HG03442 (cell line): ENCODE measurements around the gene KRT10.
"Not testable (repeated sequence)": the region's sequence is repeated elsewhere in the genome, so short reads cannot be mapped to it uniquely, and the experiment has no call there.

ENCODE experiments used
- ATAC-seq: cut with Tn5 transposase; IDR thresholded peaks from one replicate; pipeline ENCODE4 v1.9.1; 2021; ENCODE audit warnings: mild to moderate bottlenecking, moderate library complexity; ENCODE audit not compliant: unreplicated experiment

The KRT10 gene

DNA sequence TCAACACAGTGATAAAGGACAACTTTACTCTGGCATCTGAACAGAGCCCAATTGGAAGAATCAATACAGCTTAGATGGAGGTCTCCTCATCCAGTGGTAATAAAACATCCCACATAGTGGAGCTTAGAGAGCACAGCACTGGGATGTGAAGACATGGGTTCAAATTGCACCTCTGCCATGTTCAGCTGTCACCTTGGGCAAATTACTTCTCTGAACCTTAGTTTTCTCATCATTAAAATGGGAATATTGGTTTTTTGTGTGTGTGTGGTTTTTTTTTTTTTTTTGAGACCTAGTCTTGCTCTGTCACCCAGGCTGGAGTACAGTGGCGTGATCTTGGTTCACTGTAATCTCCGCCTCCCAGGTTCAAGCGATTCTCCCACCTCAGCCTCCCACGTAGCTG, 13.6 kb upstream of the KRT10 start:
- ATAC-seq: no peak

DNA sequence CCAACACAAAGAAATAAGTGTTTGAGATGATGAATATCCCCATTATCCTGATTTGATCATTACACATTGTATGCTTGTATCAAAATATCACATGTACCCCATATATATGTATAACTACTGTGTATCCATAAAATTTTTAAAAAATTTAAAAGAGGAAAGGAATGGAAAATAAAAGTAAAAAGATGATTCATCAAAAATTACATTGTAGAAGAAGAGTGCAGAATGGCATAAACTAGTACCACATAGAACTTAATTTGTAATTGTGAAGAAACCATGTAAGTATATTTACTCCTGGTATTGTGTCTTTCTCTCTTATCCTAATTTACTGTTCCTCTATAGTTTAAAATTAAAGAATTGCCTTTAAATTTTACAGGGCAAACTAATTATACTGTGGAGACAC, 11.5 kb upstream of the KRT10 start:
- ATAC-seq: no peak

DNA sequence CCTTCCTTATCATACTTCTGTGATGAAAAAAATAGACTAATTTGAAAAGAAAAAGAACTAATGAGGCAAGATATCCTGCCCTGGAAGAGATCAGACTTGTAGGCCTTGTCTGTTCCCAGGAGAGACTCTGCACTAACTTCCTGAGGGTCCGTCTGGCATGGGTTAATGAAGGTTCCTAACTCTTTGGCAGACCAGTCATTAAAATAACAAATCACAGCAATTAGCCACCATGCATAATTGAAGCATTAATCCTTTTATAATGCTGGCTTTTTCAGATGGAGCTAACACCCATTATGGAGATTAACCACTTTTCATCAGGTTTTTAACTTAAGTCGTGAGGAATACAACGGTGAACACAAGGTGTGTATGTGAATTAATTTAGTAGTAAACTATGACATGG, 10.4 kb upstream of the KRT10 start:
- no peak for ATAC-seq

DNA sequence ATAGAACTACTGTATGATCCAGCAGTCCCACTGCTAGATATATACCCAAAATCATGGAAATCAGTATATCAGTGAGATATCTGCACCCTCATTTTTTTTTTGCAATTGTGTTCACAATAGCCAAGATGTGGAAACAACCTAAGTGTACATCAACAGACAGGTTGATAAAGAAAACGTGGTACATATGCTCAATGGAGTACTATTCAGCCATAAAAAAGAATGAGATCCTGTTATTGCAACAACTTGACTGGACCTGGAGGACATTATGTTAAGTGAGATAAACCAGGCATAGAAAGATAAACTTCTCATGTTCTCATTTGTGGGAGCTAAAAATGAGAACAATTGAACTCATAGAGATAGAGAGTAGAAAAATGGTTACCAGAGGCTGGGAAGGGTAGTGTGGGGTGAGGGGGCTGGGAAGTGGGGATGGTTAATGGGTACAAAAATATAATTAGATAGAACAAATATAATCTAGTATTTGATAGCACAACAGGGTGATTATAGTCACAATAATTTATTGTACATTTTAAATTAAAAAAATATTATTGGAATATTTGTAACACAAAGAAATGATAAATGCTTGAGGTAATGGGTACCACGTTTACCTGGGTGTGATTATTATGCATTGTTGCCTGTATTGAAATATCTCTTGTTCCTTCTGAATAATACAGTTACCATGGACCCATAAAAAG, 7.8 kb upstream of the KRT10 start:
- ATAC-seq: no peak

DNA sequence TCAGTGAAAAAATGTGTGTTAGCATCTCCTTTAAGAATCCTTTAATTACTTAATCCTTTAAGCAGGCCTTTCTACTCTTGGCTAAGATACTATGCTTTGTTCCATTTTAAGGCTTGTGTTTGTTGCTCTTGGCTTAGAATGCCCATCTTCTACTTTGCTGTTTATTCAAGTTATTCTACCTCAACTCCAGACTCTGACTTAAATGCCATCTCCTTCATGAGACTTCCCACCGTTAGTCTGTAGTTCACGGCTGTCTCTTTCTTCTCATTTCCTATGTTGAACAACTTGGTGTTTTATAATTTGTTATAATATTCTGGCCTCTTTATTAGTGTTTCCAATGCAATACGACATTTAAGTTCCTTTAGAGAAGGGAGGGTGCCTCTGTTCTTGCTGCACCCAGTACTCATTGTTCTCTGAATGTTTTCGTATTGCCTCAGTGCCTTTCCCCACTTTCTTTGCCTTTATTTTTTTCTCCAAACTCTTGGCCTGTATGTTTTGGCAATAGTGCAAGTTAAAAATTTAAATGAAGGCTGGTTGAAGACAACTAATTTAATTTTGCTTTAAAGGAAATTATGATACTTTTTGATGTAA, 6.1 kb upstream of the KRT10 start:
- ATAC-seq: no peak

DNA sequence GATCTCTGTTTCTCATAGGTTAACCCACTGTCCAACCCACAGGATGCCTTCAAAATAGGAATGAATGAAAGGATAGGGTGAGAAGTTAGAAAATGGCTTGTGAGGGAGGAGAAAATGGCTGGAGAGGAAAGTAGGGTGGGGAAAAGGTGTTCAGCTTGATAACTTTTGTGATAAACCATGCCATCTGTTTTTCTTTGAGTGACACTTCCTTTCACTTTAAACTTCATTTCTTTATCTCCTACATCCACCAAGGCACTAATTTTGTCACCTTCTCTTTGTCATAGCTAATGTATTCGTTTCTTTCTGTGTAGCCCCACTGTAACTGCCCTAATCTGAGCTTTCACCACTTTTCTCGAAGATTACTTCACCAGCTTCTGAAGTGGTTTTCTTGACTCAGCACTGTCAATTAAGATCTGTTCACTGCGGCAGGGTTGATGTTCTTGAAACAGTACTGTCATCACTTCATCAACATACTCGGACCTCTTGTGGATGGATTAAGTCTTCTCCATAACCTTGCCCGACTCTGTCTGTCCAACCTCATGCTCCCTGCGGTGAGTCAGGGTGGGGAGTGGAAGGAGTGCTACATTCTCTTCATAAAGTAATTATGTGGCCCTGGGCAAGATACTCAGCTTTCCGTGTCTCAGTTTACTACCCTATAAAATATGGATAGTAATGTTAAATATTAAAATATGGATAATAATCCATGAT, 5.5 kb upstream of the KRT10 start:
- no peak for ATAC-seq

DNA sequence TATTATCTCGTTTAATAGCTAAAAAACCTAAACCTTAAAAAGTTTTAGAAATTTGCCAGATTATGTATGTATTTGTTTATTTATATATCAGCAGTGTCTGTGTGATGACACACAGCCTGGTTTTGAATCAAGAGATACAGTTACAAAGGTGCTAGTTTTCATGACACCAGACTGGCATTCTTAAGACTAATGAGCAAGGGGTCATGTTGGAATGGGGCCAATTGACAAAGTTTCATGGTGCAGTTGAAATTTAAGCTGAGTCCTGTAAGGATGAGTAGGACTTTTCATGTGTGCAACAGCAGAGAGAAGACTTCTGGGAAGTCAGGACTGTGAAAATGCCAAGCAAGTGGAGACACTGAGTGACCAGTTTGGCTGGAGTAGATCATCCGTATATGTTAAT, 3.2 kb upstream of the KRT10 start:
- no peak for ATAC-seq

DNA sequence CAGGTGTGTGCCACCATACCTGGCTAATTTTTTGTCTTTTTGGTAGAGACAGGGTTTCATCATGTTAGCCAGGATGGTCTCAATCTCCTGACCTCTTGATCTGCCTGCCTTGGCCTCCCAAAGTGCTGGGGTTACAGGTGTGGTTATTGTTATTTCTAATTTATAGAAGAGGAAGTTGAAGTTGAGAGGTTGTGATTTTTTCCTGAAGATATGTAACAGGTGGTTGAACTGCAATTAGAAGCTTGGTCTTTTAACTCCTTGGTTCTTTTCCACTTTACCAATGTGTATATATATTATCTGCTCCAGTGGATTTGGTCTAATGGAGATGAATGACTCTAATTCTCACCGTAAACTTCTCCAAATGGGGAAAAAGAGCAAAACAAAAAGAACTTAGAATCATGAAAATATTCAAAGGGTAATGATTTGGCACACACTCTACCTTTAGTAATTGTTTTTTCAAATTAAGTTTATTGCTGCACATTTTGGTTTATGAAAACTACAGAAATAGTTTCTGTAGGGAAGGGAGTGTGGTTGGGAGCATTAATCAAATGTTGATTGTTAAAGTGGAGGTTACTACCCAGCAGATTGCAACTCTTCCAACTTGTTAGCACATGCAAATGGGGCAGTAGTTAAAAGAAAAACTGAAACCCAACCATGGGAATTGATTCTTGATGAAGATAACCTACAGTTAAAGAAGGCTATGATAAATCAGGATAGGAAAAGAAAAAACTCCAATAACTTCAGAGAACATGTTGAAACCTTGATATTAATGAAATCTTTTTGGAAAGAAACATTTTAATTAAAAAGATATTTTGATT, 1.8 kb upstream of the KRT10 start:
- no peak for ATAC-seq

DNA sequence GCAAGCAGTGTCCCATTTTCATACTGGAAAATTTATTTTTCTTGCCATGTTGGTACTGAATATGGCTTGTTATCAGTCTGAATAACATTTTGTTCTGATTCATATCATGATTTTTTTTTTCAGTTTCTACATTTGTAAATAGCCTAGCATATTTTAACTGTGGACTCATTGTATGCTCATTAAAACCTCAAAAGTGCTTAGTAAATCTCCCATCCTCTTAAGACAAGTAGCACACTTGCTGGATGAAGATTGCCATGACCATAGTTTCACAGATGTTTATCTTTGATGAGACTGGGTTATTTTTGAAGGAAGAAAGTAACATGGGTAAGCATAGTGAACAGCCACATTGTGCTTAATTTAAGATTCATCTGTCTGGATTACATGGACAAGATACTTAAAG, 878 bp downstream of the KRT10 start:
- ATAC-seq: no peak

DNA sequence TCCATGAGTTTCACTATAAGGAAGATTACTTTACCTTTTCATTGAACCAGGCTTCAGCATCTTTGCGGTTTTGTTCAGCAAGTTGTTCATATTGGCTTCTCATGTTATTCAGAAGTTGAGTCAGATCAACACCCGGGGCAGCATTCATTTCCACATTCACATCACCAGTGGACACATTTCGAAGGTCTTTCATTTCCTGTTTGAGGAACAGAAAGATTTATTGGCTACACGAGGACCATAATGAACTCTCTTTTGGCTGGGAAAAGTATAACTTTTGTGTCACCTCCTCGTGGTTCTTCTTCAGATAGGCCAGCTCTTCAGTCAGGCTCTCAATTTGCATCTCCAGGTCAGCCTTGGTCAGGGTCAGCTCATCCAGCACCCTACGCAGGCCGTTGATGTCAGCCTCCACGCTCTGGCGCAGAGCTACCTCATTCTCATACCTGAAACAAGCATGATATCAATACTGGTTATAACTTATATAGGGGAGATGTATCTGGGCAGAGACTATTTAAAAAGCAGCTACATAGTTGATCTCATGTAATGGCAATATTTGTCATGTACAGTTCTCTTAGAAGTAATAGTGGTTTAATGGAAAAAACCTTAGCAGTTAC, 2.1 kb downstream of the KRT10 start:
- no peak for ATAC-seq

DNA sequence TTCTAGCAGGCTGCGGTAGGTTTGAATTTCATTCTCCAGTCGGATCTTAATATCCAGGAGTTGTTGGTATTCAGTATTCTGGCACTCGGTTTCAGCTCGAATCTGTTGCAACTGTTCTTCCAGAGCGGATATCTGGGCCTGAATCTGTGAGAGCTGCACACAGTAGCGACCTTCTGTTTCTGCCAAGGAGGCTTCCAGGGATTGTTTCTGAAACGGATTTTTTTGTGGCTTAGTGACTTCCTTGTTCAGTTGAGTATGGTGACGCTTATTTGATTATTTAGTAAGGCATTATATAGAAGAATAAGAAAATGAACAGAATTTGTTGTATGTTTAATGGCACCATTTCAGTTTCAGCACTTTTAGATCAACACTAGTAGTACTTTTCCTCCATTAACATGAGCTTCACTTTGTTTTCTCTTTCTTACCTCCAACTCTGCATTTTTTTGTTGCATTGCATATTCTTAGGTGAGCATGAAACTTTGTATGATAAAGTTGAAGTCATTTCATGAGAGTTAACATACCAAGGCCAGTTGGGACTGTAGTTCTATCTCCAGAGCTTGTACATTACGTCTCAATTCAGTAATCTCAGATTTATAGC, 2.8 kb downstream of the KRT10 start:
- no peak for ATAC-seq

DNA sequence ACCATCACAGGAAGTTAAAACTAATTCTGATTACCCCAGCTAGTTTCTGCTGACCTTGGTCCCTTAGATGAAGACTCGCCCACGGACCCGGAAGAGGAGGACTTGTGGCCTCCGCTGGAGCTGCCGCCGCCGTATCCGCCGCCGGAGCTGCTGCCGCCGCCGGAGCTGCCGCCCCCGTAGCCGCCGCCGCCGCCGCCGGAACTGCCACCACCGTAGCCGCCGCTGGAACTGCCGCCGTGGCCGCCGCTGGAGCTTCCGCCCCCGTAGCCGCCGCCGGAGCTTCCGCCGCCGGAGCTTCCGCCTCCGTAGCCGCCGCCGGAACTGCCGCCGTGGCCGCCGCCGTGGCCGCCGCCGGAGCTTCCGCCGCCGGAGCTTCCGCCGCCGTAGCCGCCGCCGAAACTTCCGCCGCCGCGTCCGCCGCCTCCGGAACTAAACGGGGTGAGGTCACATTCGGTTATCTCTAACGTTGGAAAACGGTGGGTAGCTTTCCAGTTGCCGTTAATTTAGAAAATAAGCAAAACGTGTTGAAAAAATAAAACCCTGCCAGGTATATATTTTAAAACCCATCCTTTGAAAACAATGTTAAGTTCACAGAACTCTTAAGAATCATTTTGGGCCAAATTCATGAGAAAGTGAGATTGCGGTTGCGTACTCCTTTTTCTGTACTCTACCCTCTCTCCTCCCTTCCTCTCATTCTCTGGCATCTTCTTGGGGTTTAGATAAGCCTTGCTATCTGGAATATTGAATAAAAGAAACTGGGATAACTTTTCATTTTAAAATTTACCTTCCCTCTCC, 3.5 kb downstream of the KRT10 start:
- ATAC-seq: peak; percentile 77

DNA sequence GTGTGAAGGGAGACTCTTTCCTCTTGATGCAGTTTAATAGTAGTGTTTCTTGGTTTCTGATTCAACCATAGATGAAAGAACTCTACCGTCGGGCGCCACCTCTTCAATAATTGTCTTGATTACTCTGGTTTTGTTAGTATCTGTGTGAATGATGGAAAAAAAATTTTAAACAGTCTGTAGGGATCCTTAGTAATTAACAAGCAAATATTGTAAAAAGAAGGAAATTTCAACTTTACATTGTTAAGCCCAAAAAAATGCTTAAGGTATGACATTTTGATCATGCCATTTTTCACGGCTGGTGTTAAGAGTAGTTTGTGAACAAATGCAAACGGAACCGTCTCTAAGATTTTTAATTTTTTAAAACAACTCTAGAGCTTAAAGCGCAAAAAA, 4.1 kb downstream of the KRT10 start:
- no peak for ATAC-seq

DNA sequence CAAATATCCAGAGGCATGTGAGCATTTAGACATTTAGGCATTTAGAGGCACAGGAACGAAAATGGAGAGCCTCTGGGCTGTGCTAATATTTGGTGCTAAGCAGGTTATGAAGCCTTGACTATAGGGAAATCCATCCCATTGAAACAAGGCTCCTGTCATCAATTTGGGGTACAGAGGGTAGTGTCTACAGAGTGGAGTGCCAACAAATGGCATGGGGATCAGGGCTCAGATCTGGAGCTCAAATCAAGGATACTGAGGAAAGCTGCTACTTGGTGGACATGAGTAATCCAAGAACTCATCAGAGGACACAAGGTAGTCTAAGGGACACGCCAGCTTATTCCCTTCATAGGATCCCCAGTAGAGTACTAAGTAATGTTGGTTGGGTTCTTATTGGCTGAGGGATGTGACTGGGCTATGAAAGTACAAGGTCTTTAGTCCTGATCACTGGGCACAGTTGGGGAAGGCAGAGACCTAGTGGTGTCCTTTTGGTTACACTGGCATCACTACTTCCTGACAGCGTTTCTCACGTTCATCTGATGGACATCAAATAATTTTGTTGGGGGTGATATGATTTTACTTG, 5.2 kb downstream of the KRT10 start:
- ATAC-seq: no peak

DNA sequence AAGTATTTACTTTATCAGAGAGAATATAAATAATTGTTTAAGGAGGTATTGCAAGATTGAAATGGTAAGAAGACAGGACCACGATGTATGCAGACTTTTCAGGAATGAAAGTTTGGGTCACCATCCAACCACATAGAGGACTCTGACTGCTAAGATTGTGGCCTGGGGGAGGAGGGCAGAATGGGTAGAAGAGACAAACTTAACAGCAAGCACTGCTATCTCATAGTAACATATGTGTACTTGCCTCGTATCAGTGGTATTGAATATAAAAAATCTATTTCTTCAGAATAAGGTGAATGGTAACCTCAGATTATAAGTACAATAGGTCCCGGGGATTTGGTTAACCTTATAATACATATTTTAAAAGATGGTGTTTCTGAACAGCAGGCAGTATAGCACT, 5.8 kb downstream of the KRT10 start:
- no peak for ATAC-seq

DNA sequence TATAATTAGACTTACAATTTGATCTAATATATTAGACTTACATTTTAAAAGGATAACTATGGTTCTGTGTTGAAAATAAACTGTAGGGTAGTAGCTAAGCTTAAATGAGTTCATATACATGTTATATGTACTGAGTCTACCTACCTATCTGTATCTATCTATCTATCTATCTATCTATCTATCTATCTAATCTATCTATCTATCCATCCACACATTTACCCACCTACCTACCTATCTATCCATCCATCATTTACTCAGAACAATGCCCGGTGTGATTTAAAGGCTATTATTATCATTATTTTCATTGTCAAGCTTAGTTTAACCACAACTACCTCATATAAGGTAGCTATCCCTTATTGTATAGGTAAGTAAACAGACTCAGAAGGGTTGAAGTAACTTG, 7.0 kb downstream of the KRT10 start:
- ATAC-seq: no peak

DNA sequence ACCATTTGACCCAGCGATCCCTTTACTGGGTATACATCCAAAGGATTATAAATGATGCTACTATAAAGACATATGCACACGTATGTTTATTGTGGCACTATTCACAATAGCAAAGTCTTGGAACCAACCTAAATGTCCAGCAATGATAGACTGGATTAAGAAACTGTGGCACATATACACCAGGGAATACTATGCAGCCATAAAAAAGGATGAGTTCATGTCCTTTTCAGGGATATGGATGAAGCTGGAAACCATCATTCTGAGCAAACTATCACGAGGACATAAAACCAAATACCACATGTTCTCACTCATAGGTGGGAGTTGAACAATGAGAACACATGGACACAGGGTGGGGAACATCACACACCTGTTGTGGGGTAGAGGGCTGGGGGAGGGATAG, 7.8 kb downstream of the KRT10 start:
- not testable (repeated sequence) for ATAC-seq

DNA sequence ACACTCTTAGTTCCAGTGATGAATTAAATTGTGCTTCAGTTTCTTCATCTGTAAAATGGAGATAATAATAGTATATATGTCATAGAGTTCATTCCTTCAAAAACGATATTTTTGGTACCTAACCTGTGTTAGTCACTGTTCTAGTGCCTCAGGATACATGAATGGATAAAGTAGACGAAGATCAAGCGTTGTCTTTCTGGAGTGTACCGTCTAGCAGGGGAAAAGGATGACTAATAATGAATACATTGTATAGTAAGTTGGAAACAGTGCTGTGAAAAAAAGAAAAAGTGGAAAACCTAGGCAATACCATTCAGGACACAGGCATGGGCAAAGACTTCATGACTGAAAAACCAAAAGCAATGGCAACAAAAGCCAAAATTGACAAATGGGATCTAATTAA, 8.6 kb downstream of the KRT10 start:
- no peak for ATAC-seq

DNA sequence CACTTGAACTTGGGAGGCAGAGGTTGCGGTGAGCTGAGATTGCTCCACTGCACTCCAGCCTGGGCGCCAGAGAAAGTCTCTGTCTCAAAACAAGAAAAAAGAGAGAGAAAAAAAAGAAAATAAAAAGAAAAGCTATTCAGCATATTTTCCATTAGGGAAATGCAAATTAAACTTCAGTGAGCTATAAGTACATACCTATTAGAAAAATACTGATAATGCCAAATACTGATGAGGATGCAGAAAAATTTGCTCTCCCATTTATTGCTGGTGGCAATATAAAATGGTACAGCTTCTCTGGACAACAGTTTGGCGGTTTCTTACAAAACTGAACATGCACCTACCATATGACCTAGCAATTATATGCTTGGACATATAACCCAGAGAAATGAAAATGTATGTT, 9.8 kb downstream of the KRT10 start:
- ATAC-seq: no peak

DNA sequence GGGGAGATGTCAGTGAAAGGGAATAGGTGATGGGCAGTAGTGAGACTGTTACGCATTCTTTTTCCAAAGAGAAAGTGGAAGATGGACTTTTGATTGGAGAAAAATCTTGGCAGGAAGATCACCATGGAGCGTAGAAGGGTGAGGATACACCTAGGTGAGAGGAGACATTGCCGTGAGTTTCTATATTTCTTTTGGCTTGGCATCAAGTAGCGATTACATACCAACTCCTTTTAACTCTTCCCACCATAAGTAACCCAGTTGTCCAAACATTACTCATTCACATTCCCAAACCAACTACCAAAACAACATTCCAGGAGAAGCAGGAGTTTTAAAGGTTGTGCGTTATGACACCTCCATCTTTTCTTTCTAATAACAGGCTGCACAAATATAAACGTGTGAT, 11.9 kb downstream of the KRT10 start:
- no peak for ATAC-seq
